GM19238 (cell line): ENCODE data around the gene C14orf132.

Source experiments
- DNase-seq: peaks from one replicate; pipeline ENCODE4 v3.0.0; 2011; ENCODE audit warnings: low spot score; ENCODE audit not compliant: insufficient read length

The C14orf132 gene

DNA sequence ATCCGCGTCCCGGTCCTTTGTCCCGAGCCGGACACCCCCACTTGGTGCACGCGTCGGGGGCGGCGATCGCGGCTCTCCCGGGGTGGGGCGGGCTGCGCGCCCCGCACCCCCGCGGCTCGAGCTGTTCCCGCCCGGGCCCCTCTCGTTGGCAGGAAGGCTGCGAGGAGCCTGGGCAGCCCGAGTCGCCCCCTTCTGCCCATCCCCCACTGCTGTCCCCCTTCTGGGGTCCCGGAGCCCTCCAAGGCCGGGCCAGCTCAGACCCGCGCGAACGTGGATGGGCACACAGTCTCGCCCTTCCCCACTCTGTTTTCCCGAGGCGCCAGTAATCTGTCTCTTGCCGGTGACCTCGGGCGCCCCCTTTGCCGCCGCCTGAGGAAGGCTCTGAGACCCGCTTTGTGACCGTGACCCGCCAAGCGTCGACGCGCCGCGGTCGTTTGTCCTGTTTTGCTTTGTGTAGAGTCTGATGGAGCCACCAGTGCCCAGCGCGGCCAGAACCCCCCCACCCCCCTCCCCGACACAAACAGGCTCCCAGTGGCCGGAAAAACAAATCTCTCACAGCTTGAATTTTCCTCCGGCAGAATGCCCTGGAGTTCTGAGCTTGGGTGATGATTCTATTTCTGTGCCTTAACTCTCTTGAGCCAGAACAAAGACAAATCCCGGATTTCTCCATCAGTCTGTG lies 610 bp downstream of the C14orf132 start:
- DNase-seq, result no peak

DNA sequence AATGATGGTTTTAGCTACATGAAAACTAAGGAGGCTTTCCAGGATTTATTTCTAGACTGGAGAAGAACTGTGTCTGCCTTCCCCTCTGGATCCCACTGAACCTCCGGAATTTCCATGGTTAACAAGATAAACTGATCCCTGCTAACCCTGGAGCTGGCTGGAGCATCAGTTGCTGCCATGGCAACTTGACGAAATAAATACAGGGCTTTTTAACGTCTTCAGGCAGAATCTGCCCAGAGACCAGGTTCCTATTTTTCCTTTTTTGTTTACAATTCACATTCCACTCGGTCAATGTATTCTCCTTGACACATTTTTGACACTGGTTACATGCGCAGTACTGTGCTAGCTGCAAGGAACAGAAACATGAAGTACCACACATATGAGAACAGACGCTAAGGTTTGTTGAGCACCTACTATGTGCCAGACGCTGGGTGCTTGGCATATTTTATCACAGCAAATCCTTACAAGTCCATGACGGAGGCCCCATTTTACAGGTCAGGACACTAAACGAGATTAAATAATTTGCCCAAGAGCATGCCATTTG lies 1.7 kb downstream of the C14orf132 start:
- DNase-seq, result no peak

DNA sequence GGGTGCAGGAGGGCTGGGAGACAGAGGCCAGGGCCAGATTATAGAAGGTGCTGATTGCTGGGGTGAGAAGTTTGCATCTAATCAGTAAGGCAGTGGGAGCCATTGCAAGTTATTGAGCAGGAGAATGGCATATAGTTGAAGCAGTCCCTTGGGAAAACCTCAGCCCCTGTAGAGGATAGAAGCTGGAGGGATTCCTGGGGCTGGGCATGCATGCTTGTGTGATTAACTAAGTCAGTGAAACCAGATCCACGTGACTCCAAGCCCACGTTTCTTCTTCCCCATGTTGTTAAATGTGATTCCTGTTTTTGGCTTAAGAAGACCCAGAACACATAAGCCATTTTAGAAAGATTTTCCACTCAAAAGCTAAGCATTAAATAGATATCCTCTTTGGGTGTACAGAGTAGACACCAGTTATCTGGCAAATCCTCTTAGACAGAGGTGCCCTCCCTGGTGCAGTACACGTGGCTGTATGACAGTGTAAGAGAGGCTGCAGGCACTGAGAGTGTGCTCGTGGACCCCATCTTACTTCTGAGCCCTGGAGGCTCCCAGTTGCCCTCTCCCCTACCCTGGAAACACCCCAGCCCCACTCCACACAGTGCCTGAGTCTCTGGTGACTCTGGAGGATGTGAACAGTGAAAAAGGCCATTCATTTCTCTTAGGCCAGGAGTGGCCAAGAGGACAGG lies 3.2 kb downstream of the C14orf132 start:
- DNase-seq, result no peak

DNA sequence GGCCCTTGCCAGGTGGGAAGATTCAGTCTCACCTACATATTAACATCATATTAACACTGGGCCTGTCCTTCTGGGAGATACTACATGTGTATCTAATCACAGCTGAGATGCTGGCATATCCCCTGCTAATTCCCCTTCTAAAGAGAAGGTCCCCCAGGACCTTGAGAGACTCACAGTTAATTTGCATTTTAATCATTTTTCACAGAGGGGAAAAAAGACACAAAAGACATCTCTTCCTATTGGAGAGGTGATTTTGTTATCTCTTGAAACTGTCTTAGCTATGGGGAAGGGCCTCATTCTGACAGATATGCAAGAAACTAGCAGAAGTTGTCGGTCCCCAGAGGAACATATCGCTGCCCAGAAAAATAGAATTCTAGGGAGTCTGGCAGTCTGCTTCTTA lies 7.5 kb downstream of the C14orf132 start:
- no peak for DNase-seq

DNA sequence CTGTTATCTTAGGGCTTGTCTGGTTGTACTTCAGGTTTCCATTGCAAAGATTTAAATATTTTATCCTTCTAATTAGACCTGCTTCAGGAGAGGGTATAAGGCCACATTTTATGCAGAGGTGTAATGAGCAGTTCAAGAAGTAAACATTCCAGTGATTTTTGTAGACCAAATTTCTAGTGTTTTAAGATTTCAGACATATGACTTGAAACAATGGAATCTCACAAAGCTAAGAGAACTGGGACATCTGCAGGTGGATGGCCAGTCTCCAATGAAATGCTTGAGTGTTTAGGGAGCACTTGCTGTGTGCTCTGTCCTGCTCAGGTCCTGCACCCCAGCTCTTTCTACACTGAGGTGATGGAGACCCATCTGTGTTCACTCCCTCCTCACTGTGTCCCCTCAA lies 7.9 kb downstream of the C14orf132 start:
- no peak for DNase-seq

DNA sequence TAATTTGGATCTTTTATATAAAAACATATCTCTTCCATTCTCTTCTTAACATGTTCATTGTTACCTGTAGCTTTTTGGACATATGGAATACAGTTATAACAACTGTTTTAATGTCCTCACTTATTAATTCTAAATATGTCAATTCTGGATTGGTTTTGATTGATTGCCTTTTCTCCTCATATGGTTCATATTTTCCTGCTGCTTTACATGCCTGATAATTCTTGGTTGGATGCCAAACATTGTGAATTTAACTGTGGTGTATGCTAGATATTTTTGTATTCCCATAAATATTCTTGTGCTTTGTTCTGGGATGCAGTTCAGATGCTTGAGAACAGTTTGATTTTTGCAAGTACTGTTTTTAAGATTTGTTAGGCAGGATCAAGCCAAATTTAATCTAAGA lies 10.8 kb downstream of the C14orf132 start:
- no peak for DNase-seq

DNA sequence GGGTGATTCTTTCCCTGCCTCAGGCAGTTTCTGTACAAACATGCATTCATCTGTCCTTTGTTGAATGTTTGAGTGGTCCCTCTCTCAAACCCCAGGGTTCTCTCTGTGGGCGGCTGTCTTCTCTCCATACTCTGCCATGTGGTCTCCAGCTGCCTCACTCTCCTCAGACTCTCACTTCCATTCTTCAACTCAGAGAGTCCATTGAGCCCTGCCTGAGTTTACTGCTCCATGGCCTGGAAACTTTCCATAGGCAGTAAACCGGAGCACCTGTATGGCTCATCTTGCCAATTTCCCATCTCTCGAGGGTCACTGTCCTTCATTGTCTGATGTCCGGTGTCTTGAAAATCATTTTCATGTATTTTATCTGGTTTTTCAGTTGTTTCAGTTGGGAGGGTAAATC lies 11.3 kb downstream of the C14orf132 start:
- no peak for DNase-seq

DNA sequence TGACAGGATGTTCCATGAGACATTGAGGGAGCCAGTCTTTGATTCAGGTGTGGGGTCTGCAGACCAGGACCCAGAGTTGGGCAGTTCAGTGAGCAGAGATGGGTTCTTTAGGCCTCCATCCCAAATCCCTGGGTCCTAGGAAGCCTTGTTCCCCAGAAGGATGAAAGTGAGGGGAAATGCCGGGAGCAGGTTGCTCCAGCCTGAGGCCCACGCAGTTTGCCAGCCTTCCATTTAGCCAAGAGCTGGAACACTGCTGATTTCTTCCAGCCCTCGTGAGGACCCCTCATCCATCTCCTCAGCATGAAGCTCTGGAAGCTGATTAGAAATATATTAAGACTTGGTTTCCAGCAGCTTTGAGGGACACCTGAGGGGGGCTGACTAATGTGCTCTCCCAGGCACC lies 12.1 kb downstream of the C14orf132 start:
- no peak for DNase-seq

DNA sequence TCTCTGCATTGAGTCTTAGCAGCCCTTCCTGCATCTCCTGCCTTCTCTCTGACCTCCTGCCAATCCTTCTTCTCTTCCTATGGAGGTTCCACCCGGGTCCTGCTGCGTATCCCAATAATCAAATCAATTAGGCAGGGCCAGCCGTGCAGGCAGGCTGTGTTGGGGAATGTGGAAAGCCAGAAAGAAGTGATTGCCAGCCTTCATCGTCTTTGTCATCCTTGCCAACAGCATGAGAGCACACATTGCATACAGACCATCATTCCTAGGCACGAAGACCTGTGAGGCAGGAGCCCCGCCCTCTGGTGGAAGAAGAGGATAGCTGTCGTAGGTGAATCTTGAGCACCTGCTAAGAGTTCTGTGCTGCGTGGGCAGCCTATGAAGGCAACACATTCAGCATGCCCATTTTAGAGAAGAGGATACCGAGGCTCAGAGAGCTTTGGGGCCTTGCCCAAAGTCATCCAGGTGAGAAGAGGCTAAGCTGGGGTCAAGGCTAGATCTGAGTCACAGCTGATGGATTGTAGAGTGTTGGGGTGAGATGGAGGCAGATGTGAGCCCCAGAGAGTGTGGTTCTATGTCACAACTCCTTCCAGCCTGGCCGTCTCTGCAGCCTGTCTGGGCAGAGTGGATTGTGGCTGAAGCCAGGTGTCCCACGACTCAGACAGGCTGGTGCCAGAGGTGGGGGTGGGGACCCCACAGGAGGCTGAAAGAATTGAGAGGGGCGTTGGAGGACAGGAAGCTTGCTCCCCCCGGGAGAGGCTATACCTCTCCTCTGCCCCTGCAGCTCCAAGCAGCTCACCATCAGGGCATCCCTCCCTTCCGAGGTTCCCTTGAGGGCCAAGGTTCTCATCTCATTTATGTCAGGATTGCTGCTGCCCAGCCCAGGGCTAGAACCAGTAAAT lies 12.7 kb downstream of the C14orf132 start:
- DNase-seq, result no peak

DNA sequence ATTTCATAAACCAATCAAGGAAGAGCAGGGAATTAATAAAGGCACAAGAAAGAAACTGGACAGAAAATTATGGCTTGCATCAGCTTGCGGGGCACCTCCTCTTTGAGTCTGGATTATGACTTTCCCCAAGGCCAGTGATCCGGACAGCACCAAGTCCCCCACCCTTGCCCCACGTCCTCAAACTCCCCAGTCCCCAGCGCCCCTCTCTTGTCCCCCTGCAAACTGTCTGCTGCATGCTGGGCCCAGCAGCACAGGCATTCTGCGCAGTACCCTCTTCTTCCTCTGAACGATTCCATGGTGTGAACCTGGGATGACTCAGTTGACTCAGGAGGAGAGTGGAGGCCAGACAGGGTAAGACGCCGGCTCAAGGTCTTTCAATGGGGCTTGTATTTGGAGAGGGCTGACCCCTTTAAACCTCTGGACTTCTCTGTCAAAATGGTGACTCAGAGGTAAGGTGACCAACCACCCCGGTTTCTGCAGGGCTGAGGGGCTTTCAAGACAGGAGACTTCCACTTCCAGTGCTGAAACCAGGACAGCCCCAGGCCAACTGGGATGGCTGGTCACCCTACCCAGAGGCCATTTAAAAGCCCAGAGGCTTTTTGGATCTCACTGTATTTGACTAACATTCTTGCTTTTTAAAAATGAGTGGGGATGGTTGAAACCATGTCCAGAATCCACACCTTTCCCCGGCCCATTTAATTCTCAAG lies 13.5 kb downstream of the C14orf132 start:
- no peak for DNase-seq

DNA sequence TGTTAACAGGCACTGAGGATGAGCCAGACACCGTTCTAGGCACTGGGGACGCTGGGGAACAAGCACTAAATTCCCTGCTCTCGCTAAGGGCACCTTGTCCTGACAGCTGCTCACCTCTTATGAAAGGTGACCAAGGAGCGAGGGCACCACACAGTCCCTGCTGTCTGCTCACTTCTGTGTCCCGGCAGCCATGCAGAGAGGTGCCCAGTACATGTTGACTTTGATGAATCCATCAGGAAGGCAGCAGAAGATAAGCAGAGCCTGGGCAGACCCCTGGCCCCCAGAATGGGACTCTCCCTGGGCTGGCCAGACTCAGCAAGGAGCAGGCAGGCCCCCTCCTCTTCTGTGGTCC lies 14.1 kb downstream of the C14orf132 start:
- DNase-seq, result no peak

DNA sequence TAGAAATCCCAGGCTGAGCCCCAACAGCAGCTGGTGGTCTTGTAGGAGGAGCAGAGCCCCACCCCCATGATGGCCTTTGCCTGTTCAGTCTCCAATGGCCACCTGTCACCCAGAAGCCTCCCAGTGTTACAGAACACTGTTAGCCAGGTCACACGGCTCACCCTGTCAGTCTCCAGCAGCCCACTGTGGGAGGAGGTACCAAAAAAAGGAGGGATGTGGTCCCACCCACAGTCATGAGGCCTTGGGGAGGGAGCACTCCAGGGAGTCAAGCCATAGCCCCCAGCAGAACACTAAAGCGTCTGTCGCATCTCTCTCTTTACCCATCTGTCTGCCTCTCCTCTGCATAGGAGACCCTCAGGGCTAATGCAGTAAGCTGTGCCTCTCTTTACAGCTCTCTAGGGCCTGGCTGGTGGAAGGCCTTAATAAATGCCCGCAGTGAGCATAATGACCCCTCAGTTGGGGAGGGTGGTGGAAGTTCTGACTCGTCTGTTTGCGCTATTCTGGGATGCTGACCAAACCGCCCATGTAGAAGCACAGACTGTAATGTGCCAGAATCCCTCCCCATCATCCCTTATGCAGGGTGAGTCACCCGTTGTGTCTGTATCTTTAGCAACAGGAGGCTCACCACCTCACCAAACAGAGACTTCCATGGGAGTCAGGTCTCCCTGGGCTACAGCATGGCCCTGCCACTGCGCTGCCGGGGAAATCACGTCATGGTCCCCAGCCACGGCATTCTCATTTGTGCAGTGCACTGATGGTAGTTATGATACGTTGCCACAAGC lies 14.6 kb downstream of the C14orf132 start:
- DNase-seq, result no peak

DNA sequence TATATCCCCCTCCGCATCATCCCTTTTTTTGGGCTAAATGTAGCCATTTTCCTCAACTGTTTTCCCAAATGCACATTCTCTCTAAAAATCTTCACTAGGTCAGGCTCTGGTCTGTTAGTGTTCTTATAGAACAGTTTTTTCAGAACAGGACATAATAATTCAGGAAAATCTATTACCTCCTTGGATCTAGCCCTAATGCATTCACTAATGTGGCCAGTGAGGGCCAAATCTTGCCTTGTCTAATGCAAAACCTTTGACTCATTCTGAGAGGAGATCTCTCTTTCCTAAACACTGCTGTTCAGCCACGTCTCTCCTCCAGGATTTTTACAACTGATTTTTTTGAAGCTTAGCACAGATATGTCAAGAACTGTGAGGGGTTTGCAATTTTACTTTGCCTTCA lies 15.5 kb downstream of the C14orf132 start:
- no peak for DNase-seq

DNA sequence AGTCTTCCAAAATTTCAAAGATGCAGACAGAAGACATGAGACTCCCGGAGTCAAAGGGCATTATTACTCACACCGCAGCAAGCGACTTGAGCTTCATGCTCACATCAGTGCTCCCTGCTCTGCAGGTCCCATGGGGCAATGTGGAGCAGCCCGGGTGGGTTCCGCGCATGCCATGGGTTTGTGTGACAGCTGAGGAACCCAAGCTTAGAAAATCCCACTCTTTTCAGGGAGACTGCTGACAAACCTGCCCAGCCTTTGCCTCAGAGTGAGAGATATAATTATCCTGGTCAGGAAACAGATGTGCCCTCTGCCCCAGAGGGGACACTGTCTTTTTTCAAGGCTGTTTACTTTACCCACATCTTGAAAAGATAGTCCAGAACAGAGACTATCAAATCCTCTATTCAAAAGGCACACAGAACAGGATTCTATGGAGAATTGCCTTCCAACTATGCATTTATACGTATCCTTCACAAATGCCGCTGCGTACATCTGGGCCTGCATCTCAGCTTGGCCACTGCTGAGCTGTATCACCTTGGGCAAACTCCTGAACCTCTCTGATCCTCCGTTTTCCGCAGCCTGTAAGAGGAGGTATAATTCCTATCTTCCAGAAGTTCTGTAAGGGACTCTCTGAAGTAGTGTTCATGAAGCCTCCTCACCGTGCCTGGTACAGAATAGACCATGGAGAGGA lies 16.0 kb downstream of the C14orf132 start:
- DNase-seq, result no peak

DNA sequence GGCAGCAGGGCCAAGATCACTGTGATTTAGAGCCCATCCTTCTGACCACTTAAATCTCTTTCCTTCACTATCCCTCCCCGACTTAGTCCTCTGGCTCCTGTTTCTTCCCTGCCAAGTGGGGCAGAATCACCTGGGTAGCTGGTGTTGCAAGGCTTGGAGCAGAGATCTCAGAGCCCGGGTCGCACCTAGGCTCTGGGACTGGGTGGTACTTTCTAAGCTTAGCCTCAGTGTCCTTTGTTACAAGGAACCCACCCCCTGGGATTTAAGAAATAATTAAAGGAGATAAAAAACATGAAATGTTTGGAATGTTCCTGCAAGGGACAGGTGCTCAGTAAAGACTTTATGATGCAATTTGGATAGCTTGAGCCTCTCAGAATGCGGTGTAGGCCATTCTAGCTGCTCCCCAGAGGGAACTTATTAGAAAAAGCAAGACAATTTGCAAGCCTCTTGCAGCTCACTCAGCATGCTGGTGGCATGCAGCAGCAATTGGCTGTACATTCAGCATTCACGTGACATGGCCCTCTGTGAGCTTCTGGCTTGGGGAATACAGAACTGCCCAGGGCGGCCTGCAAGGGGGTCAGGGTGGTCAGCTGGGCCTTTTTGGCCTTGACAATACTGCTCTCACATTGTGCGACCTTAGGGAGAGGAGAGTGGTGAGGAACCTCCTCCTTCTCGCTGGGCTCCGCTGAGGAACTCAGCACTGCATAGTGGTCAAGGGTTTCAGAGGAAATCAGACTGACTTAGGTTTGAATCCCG lies 16.8 kb downstream of the C14orf132 start:
- DNase-seq, result no peak

DNA sequence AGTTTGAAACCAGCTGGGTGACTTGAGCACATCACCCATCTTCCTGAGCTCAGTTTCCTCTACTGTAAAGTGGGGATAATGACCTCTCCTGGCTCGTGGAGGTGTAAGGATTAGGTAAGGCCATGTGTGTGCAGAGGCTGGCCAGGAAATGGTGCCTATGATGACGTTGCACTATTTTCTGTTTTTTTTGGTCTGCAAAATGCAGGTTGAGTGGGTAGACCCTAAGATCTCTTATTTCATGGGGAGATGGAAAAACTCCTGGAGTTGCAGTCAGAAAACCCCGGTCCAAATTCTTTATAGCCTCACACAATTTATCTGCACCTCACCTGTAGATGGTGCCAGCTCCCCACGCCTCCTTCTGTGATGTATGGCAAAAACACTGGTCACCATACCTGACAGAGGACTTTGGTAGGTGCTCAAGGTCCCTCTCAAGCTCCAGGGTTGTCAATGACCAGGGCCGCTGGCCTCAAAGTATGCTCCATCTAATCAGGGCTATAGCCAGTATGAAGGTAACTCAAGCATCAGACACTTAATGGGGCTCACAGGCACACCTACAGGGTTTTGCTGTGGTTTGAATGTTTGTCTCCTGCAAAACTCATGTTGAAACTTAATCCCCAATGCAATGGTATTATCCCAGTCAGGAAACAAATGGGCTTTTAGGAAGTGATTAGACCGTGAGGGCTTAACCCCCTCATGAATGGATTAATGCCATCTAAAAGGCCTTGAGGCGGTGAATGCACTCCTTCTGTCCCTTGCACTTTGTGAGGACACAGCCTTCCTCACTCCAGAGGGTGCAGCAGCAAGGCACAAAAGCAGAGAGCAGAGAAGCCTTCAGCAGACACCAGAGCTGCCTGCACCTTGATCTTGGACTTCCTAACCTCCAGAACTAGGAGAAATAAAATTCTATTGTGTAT lies 17.6 kb downstream of the C14orf132 start:
- DNase-seq, result no peak

DNA sequence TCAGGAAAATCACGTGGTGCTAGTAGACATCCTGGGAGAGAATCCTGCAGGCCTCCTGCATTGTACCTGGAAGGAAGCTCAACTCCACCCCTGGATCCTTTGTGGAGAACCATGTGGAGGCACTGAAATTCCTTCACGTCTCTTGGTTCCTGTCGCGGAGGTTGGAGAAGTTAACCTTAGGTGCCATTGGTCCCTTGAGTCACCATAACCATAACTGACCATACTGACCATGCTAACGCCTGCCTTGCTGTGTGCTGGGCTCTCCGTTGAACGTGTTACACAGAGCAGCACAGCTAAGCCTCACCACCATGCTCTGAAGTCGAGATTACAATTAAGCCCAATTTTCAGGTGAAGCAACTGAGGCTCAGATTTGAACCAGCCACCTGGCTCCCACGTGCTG lies 18.6 kb downstream of the C14orf132 start:
- no peak for DNase-seq

DNA sequence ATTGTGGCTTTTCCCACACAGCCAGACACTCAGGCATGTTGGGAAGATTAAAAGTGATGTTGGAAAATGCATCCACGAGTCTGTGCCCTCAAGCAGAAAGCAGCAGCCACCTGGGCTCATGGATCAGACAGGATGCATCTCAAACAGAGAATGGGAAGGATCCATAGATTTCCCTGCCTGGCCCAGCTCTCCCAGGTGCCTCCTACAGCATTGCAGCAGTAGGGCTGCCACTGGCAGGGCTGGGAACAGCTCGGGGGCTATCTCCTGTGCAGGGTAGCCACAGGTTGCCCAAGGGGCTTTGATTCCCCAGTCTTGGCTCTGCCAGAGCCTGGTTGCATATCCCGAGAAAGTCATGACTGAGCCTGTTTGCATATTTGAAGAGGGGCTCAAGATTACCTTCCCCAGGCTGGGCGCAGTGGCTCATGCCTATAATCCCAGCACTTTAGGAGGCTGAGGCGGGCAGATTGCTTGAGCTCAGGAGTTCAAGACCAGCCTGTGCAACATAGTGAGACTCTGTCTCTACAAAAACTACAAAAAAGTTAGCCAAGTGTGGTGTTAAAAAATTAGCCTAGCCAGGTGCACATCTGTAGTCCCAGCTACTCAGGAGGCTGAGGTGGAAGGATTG lies 19.5 kb downstream of the C14orf132 start:
- DNase-seq, result no peak
